Kidney glomerular epithelial cell (primary cell): ENCODE measurements around the gene YES1.
"Not testable (repeated sequence)": the region's sequence is repeated elsewhere in the genome, so short reads cannot be mapped to it uniquely, and the experiment has no call there.

Experiments
- DNase-seq: peaks from one replicate; lab custom pipeline; 2025; lab: John Stamatoyannopoulos, UW

The YES1 gene

GRCh38 chr18:820591-821165 is 8.6 kb upstream of the YES1 start:
- DNase-seq: no peak

- no peak for DNase-seq
Measured at GRCh38 chr18:816869-817268, 4.8 kb upstream of the YES1 start.

GRCh38 chr18:816088-816653 is 4.1 kb upstream of the YES1 start:
- DNase-seq: no peak

GRCh38 chr18:815353-815752 is 3.3 kb upstream of the YES1 start:
- DNase-seq: no peak

GRCh38 chr18:814300-815084 is 2.5 kb upstream of the YES1 start:
- DNase-seq: no peak

GRCh38 chr18:813172-814071 is 1.4 kb upstream of the YES1 start:
- no peak for DNase-seq

- no peak for DNase-seq
Measured at GRCh38 chr18:812376-813171, 532 bp upstream of the YES1 start.

GRCh38 chr18:811182-811891 is 705 bp downstream of the YES1 start:
- no peak for DNase-seq

- no peak for DNase-seq
Measured at GRCh38 chr18:809985-810642, 1.9 kb downstream of the YES1 start.

- not testable (repeated sequence) for DNase-seq
Measured at GRCh38 chr18:809228-809627, 2.8 kb downstream of the YES1 start.

GRCh38 chr18:808502-808901 is 3.5 kb downstream of the YES1 start:
- DNase-seq: no peak

GRCh38 chr18:808086-808485 is 4.0 kb downstream of the YES1 start:
- no peak for DNase-seq

- DNase-seq: no peak
Measured at GRCh38 chr18:805755-806110, 6.3 kb downstream of the YES1 start.

- DNase-seq: no peak
Measured at GRCh38 chr18:805008-805754, 6.9 kb downstream of the YES1 start.

- DNase-seq: no peak
Measured at GRCh38 chr18:801137-801536, 10.9 kb downstream of the YES1 start.

GRCh38 chr18:799943-800342 is 12.1 kb downstream of the YES1 start:
- DNase-seq: no peak

GRCh38 chr18:795383-795782 is 16.7 kb downstream of the YES1 start:
- DNase-seq: not testable (repeated sequence)

- no peak for DNase-seq
Measured at GRCh38 chr18:789397-789796, 22.6 kb downstream of the YES1 start.

GRCh38 chr18:785242-785641 is 26.8 kb downstream of the YES1 start:
- DNase-seq: no peak
